HepG2 (cell line): ENCODE data around the gene OBP2B. TPM values are rescaled to one million over a fixed set of nuclear protein-coding genes. Genes with fewer than 3 reads are reported as not detected.

Experiments
- ATAC-seq: fragments of 200-7000 bp; cut with Tn5 transposase; 3 replicates; pipeline ENCODE4 v1.9.1; 2020; ENCODE audit warnings: mild to moderate bottlenecking, moderate library complexity
- BruUV-seq: library from RNA; stranded (reverse); fragments of 400-500 nt; replicated peaks from 2 replicates; lab custom pipeline; 2021; lab: Mats Ljungman, UMichigan
- CTCF ChIA-PET: fragments of 300-600 bp; formaldehyde crosslinking; extraction: SDS; loops from one replicate; lab custom pipeline; 2021; ENCODE audit warnings: low total read pairs, inconsistent platforms, low intra/inter-chr PET ratio; lab: Yijun Ruan, JAX
- POLR2A ChIA-PET: fragments of 350-600 bp; sonication (Branson Sonifier 250); formaldehyde crosslinking; loops from one replicate; lab custom pipeline; 2020; ENCODE audit warnings: antibody characterized with exemption, inconsistent platforms; lab: Yijun Ruan, JAX
- DNase-seq: peaks from one replicate; pipeline ENCODE4 v3.0.0-alpha.2; 2015; ENCODE audit warnings: low spot score
- FAIRE-seq: peaks from 3 replicates; lab custom pipeline; 2011; peaks lifted over from hg19 to GRCh38; lab: Jason Lieb, UNC
- H2AFZ ChIP-seq: one replicate; pipeline ENCODE4 v1.6.1; 2011; ENCODE audit warnings: low read length, inconsistent platforms
- H3K27ac ChIP-seq: fragments of 300-600 bp; 3 replicates; pipeline ENCODE4 v1.8.0; 2011; ENCODE audit warnings: mixed run types, mild to moderate bottlenecking, mixed read lengths, low read length, inconsistent platforms; ENCODE audit not compliant: insufficient read depth; ENCODE audit errors: extremely low read length
- H3K27me3 ChIP-seq, 2 experiments: fragments of 200-600 bp in 1 of 2; 2 replicates in 1 of 2; 3 replicates in 1 of 2; pipeline versions ENCODE4 v1.6.0 to v1.8.0; 2011; ENCODE audit warnings: low read length in 2 of 2, mild to moderate bottlenecking in 2 of 2, moderate library complexity in 2 of 2, inconsistent platforms in 1 of 2; ENCODE audit not compliant: insufficient read depth in 2 of 2, control insufficient read depth in 1 of 2
- H3K36me3 ChIP-seq, 2 experiments: fragments of 200-600 bp in 1 of 2; replicated peaks in 1 of 2; 2 replicates in 1 of 2; 3 replicates in 1 of 2; pipeline versions ENCODE4 v1.5.1 to v1.8.0; 2011; ENCODE audit warnings: low read length in 2 of 2, inconsistent platforms in 1 of 2; ENCODE audit not compliant: insufficient read depth in 2 of 2, control insufficient read depth in 1 of 2
- H3K4me1 ChIP-seq: 2 replicates; pipeline ENCODE4 v1.5.1; 2012; ENCODE audit warnings: low read length, inconsistent platforms; ENCODE audit not compliant: insufficient read depth
- H3K4me2 ChIP-seq: 2 replicates; pipeline ENCODE4 v1.6.0; 2011; ENCODE audit warnings: low read depth, low read length, inconsistent platforms
- H3K4me3 ChIP-seq, 3 experiments: fragments of 200-600 bp in 1 of 3; sonication (generic), shearing (Covaris generic) in 1 of 3; replicated peaks in 1 of 3; 2 replicates each; pipeline ENCODE4 v1.5.1; 2011 to 2016; ENCODE audit warnings: low read length in 3 of 3, inconsistent platforms in 2 of 3, low read depth in 2 of 3, mild to moderate bottlenecking in 2 of 3, control low read depth in 1 of 3, mixed read lengths in 1 of 3; ENCODE audit not compliant: insufficient read depth in 1 of 3
- H3K79me2 ChIP-seq: one replicate; pipeline ENCODE4 v1.6.1; 2011; ENCODE audit warnings: low read length, inconsistent platforms; ENCODE audit not compliant: insufficient read depth
- H3K9ac ChIP-seq: 2 replicates; pipeline ENCODE4 v1.6.0; 2011; ENCODE audit warnings: mild to moderate bottlenecking, low read depth, low read length, inconsistent platforms; ENCODE audit not compliant: insufficient read depth
- H3K9me3 ChIP-seq: 2 replicates; pipeline ENCODE4 v1.5.1; 2012; ENCODE audit warnings: mild to moderate bottlenecking, low read length
- H4K20me1 ChIP-seq: 2 replicates; pipeline ENCODE4 v1.6.0; 2011; ENCODE audit warnings: inconsistent platforms, mild to moderate bottlenecking, low read length, moderate library complexity; ENCODE audit not compliant: insufficient read depth
- ATAD3A ChIP-seq: sonication (generic); formaldehyde crosslinking; IDR thresholded peaks from 2 replicates; pipeline ENCODE4 v1.4.0; 2020; ENCODE audit warnings: missing genetic modification reagents
- KMT2B ChIP-seq: IDR thresholded peaks from 2 replicates; pipeline ENCODE4 v1.6.1; 2016; ENCODE audit warnings: missing genetic modification reagents, missing compliant biosample characterization
- PPARG ChIP-seq: conservative IDR thresholded peaks from 2 replicates; pipeline ENCODE4 v1.6.1; 2016; ENCODE audit warnings: missing biosample characterization, missing genetic modification reagents
- TEAD2 ChIP-seq: sonication (generic); formaldehyde crosslinking; IDR thresholded peaks from 2 replicates; pipeline ENCODE4 v1.9.0; 2021; ENCODE audit warnings: missing genetic modification reagents
- ZNF496 ChIP-seq: sonication (generic); formaldehyde crosslinking; IDR thresholded peaks from 2 replicates; pipeline ENCODE4 v1.8.1; 2023; ENCODE audit warnings: mild to moderate bottlenecking, moderate library complexity, missing genetic modification reagents; ENCODE audit not compliant: insufficient replicate concordance
- ZSCAN25 ChIP-seq: sonication (generic); formaldehyde crosslinking; IDR thresholded peaks from 2 replicates; pipeline ENCODE4 v1.8.0; 2022; ENCODE audit warnings: mild to moderate bottlenecking, missing genetic modification reagents
- WGBS: methylation state at CpG from one replicate; pipeline ENCODE4 v1.1.6; 2017; ENCODE audit warnings: low lambda C conversion rate; 5-methylcytosine and 5-hydroxymethylcytosine counted together
- in situ Hi-C: cut with HindIII; loops from 2 replicates; pipeline ENCODE4 v1.10.0; 2017; ENCODE audit warnings: low pct_unique_long_range_greater_than_20kb; ENCODE audit not compliant: extremely low pct_ligation_motif_present
- intact Hi-C: fragments of 100-400 bp; cut with micrococcal nuclease; formaldehyde crosslinking; loops from one replicate; pipeline ENCODE4 v1.10.0; 2022; ENCODE audit not compliant: unreplicated experiment
- polyA plus RNA-seq, 8 experiments: library from polyadenylated mRNA; depleted of rRNA in 3 of 8; stranded (reverse) in 7 of 8; unstranded in 1 of 8; fragments of >200 nt; fragmentation: Illumina TruSeq in 4 of 8; extraction: Trizol in 4 of 8; gene quantifications; 2 replicates each; pipeline versions ENCODE4 v1.2.1 to v1.2.3, GENCODE V29; 2011 to 2016; ENCODE audit warnings: low read depth in 4 of 8, missing spikeins in 1 of 8, mixed read lengths in 1 of 8; ENCODE audit not compliant: insufficient read depth in 1 of 8
- total RNA-seq, 5 experiments: library from RNA; depleted of rRNA; stranded (reverse); fragments of >200 nt; fragmentation: Illumina TruSeq; extraction: Trizol; gene quantifications; 2 replicates each; pipeline ENCODE4 v1.2.3, GENCODE V29; 2016; ENCODE audit warnings: low read depth in 1 of 5
- TF ChIP-seq, protein P1 (sequence below): sonication (generic); formaldehyde crosslinking; IDR thresholded peaks from 2 replicates; pipeline ENCODE4 v1.9.0; 2022; ENCODE audit warnings: missing genetic modification reagents, mild to moderate bottlenecking, borderline replicate concordance
- TF ChIP-seq, protein P2 (sequence below): sonication (generic); formaldehyde crosslinking; IDR thresholded peaks from 2 replicates; pipeline ENCODE4 v1.5.1; 2020; ENCODE audit warnings: mild to moderate bottlenecking, missing genetic modification reagents, moderate library complexity
- TF ChIP-seq, protein P3 (sequence below): sonication (generic); formaldehyde crosslinking; IDR thresholded peaks from 2 replicates; pipeline ENCODE4 v1.5.0; 2020; ENCODE audit warnings: missing genetic modification reagents
- TF ChIP-seq, protein P4 (sequence below): fragments of 450-650 bp; IDR thresholded peaks from 2 replicates; pipeline ENCODE4 v1.6.1; 2017; ENCODE audit warnings: mild to moderate bottlenecking

OBP2B gene
- total and polyA plus RNA-seq, 2 of the 13 experiments (the other 11 are each of a cell fraction or from before 2014, with no cell fraction given) = not detected

DNA sequence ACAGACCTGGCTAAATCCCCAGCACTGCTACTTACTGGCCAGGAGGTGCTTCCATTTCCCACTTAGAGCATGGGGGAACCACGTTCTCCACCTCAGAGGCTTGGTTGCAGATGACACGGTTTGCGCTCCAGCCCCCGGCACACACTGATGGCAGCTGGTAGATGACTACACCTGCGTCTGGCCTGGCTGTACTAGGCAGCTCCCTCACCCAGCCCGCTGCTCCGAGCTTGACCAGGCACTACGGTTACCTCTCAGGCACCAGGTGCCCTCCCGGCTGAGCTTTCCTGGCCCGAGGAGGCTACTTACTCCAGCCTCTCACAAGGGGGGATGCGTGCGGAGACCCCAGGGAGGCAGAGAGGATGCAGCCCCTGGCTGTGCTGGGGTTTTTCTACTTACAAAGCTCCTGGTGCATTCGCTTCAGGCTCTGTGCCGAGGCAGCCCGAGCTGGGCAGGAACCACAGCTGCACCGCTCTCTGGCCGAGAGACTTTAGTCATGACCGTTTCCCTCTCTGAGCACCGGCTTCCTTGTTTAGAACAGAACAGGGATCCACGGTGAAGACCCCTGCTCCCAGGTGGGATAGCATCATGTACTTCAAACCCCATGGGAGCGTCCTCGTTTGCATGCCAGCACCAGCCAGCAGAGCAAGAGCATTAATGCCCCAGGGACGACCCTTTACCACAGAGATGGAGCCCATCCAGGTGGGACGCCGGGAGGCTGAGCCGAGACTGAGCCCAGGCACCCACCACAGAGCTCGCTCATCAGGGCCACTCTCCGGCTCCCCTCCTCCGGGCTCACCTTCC is 37.7 kb downstream of the OBP2B start:
- no peak overlapping the region for H3K4me3 ChIP-seq
- ChIA-PET CTCF (no interaction called here), POLR2A (no interaction called here)
- H3K9me3 ChIP-seq = no peaks in the 10 kb centered on the region
- no peak for ATAC-seq
- no peak overlapping the region for H3K4me2 ChIP-seq
- no peak overlapping the region for H3K27ac ChIP-seq
- in situ Hi-C loops (no loop called here), intact Hi-C loops (no loop called here)
- no peaks in the 10 kb centered on the region for H3K36me3 ChIP-seq
- H3K79me2 ChIP-seq = no peaks in the 10 kb centered on the region
- H4K20me1 ChIP-seq = no peaks in the 10 kb centered on the region
- no peak for FAIRE-seq
- WGBS = 19% methylated on average over 9 of the region's 29 CpGs
- peaks cover 3 to 28% of the 10 kb centered on the region in 2 experiments; a peak in 4 of 5 replicates for H3K27me3 ChIP-seq
- DNase-seq = no peak
- no peaks in the 10 kb centered on the region for H3K4me1 ChIP-seq
- H2AFZ ChIP-seq = no peak overlapping the region
- no TSS peak for BruUV-seq
- no peak overlapping the region for H3K9ac ChIP-seq
- TF ChIP-seq, protein P1, sequence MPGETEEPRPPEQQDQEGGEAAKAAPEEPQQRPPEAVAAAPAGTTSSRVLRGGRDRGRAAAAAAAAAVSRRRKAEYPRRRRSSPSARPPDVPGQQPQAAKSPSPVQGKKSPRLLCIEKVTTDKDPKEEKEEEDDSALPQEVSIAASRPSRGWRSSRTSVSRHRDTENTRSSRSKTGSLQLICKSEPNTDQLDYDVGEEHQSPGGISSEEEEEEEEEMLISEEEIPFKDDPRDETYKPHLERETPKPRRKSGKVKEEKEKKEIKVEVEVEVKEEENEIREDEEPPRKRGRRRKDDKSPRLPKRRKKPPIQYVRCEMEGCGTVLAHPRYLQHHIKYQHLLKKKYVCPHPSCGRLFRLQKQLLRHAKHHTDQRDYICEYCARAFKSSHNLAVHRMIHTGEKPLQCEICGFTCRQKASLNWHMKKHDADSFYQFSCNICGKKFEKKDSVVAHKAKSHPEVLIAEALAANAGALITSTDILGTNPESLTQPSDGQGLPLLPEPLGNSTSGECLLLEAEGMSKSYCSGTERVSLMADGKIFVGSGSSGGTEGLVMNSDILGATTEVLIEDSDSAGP = no peak
- TF ChIP-seq TEAD2 (CRISPR knock-in tag) = no peak
- no peak for TF ChIP-seq ZSCAN25 (CRISPR knock-in tag)
- TF ChIP-seq ZNF496 (CRISPR knock-in tag) = no peak
- TF ChIP-seq PPARG = no peak
- TF ChIP-seq, protein P2, sequence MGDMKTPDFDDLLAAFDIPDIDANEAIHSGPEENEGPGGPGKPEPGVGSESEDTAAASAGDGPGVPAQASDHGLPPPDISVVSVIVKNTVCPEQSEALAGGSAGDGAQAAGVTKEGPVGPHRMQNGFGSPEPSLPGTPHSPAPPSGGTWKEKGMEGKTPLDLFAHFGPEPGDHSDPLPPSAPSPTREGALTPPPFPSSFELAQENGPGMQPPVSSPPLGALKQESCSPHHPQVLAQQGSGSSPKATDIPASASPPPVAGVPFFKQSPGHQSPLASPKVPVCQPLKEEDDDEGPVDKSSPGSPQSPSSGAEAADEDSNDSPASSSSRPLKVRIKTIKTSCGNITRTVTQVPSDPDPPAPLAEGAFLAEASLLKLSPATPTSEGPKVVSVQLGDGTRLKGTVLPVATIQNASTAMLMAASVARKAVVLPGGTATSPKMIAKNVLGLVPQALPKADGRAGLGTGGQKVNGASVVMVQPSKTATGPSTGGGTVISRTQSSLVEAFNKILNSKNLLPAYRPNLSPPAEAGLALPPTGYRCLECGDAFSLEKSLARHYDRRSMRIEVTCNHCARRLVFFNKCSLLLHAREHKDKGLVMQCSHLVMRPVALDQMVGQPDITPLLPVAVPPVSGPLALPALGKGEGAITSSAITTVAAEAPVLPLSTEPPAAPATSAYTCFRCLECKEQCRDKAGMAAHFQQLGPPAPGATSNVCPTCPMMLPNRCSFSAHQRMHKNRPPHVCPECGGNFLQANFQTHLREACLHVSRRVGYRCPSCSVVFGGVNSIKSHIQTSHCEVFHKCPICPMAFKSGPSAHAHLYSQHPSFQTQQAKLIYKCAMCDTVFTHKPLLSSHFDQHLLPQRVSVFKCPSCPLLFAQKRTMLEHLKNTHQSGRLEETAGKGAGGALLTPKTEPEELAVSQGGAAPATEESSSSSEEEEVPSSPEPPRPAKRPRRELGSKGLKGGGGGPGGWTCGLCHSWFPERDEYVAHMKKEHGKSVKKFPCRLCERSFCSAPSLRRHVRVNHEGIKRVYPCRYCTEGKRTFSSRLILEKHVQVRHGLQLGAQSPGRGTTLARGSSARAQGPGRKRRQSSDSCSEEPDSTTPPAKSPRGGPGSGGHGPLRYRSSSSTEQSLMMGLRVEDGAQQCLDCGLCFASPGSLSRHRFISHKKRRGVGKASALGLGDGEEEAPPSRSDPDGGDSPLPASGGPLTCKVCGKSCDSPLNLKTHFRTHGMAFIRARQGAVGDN = no peak
- no peak for TF ChIP-seq ATAD3A (CRISPR knock-in tag)
- no peak for TF ChIP-seq KMT2B
- TF ChIP-seq, protein P3, sequence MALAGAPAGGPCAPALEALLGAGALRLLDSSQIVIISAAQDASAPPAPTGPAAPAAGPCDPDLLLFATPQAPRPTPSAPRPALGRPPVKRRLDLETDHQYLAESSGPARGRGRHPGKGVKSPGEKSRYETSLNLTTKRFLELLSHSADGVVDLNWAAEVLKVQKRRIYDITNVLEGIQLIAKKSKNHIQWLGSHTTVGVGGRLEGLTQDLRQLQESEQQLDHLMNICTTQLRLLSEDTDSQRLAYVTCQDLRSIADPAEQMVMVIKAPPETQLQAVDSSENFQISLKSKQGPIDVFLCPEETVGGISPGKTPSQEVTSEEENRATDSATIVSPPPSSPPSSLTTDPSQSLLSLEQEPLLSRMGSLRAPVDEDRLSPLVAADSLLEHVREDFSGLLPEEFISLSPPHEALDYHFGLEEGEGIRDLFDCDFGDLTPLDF (CRISPR knock-in tag) = no peak
- TF ChIP-seq, protein P4, sequence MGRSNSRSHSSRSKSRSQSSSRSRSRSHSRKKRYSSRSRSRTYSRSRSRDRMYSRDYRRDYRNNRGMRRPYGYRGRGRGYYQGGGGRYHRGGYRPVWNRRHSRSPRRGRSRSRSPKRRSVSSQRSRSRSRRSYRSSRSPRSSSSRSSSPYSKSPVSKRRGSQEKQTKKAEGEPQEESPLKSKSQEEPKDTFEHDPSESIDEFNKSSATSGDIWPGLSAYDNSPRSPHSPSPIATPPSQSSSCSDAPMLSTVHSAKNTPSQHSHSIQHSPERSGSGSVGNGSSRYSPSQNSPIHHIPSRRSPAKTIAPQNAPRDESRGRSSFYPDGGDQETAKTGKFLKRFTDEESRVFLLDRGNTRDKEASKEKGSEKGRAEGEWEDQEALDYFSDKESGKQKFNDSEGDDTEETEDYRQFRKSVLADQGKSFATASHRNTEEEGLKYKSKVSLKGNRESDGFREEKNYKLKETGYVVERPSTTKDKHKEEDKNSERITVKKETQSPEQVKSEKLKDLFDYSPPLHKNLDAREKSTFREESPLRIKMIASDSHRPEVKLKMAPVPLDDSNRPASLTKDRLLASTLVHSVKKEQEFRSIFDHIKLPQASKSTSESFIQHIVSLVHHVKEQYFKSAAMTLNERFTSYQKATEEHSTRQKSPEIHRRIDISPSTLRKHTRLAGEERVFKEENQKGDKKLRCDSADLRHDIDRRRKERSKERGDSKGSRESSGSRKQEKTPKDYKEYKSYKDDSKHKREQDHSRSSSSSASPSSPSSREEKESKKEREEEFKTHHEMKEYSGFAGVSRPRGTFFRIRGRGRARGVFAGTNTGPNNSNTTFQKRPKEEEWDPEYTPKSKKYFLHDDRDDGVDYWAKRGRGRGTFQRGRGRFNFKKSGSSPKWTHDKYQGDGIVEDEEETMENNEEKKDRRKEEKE = no peak
